IPS-18c (cell line): ENCODE measurements around the gene MCRS1.
"Not testable (repeated sequence)": the region's sequence is repeated elsewhere in the genome, so short reads cannot be mapped to it uniquely, and the experiment has no call there.

ENCODE experiments used
- H3K4me3 ChIP-seq: 2 replicates; pipeline ENCODE4 v1.7.0; 2013; ENCODE audit warnings: low read depth, mild to moderate bottlenecking, low read length, moderate library complexity; ENCODE audit not compliant: insufficient read depth
- H3K9me3 ChIP-seq: one replicate; pipeline ENCODE4 v1.6.1; 2013; ENCODE audit warnings: mild to moderate bottlenecking, low read length, moderate library complexity; ENCODE audit not compliant: control insufficient read depth, insufficient read depth

The MCRS1 gene

DNA sequence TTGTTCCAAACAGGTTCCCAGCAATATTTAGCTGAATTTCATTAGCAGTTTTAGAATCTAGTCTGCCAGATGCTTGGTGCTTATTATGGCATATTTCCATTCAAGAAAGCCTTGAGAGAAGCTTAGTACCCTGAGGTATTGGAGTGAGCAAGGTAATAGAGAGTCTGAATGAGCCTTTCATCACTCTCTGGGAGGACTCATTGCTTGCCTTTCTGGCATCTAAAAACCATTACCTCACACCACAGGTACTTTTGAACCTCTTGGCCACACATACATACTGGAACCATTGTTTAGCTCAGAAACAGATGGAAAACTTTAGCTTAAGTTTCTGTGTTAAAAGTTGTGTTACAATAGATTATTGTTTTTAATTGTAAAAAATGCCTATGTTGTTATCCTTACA lies 56.5 kb downstream of the MCRS1 start:
- Histone ChIP-seq H3K9me3 (no peaks in the 10 kb centered on the region), H3K4me3 (no peak overlapping the region)

DNA sequence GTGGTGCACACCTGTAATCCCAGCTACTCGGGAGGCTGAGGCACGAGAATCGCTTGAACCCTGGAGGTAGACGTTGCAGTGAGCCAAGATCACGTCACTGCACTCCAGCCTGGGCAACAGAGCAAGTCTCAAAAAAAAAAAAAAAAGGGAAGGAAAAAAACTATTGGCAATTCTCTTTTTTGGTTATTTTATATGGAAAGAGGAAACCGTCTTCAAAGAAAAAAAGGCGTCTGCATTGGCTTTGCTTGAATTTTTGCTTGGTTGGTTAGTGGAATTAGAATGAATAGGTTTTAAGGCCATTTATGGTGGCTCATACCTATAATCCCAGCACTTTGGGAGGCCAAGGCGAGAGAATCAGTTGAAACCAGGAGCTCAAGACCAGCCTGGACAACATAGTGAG lies 58.3 kb downstream of the MCRS1 start:
- H3K4me3 ChIP-seq, H3K9me3 ChIP-seq: not testable (repeated sequence)
